Stimulated activated CD4-positive, alpha-beta T cell treated with anti-CD3 and anti-CD28 coated beads, Interleukin-1b, Interleukin-23, amount 100 ng/mL, for 48 hours (primary cell): ENCODE measurements around the gene UQCRHL.

ENCODE experiments used
- DNase-seq: peaks from one replicate; pipeline ENCODE4 v3.0.0-alpha.2; 2020

The UQCRHL gene

GRCh38 chr1:15796086-15796462 is 11.4 kb downstream of the UQCRHL start:
- DNase-seq: no peak

DNA sequence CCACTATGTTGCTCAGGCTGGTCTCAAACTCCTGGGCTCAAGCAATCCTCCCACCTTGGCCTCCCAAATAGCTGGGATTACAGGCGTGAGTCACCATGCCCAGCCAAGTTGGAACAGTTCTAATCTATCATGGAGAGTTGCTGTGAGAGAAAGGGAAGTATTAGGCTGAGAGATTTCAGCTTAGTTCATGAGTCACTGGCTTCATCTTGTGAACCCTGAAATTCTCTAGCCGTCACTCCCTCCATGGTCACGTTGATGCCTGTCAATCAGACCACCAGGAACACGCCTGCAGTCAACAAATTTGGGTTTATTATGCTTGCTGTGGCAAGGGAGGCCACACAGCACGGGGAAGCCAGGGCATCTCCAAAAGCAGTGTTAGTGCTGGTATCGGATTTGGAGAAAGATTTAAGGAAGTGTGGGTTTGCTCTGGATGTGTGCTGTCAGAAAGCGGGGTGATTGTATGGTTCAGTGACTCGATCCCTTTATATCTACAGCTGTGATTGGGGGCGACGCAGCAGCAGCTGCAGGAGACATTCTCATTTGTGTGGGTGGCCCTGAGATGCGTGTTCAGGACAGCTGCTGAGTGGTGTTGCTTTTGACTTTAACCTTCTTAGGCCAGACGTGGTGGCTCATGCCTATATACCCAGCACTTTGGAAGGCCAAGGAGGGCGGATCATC is 18.7 kb downstream of the UQCRHL start:
- no peak for DNase-seq

GRCh38 chr1:15786581-15786980 is 20.9 kb downstream of the UQCRHL start:
- DNase-seq: no peak

- no peak for DNase-seq
Observed at GRCh38 chr1:15785683-15786082, 21.8 kb downstream of the UQCRHL start.

DNA sequence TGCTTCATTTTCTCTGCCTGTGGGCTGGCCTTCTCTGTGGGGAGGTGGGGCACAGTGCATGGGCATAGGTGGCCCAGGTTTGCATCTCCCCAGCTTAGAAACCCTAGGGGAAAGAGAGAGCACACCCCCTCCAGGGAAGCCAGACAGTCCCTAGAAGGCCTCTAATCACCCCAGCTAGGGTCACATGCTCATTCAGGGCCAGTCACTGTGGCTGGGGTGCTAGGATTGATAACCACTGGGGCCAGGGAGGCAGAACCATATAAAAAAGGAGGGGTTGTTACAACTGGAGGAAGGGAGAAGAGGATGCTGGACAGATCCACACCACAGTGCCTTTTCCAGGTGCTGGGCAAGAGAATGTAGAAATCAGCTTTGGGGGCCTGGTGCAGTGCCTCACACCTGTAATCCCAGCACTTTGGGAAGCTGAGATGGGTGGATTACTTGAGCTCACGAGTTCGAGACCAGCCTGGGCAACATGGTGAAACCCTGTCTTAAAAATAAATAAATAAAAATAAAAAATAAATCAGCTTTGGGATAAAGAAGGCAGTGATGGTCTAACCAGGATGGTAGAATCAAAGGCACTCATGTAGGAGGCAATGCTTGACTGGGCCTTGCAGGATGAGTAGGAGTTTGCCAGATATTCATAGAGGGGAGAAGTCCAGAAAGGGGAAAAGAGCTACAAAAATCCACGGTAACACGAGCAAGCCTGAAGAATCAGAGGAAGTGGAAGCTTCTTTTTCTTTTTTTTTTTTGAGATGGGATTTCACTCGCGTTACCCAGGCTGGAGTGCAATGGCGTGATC is 29.3 kb downstream of the UQCRHL start:
- DNase-seq: no peak

DNA sequence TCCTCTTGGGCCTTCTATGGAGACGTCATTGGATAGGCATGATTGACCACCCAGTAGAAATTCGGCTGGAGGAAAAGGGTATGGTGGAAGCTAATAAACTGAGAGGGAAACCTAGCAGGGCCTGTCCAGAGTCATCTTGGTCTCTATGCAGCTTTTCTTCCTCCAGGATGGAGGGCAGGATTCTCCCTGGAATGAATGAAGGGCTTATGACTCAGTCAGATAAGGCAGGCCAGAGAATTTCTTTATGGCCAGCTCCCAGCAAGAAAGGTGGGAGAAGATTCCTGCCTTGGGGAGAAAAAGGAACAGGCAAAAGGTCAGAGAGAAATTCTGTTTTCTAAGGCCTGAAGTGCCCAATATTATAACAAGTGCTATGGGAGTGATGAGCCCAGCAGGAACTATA is 31.7 kb downstream of the UQCRHL start:
- no peak for DNase-seq

DNA sequence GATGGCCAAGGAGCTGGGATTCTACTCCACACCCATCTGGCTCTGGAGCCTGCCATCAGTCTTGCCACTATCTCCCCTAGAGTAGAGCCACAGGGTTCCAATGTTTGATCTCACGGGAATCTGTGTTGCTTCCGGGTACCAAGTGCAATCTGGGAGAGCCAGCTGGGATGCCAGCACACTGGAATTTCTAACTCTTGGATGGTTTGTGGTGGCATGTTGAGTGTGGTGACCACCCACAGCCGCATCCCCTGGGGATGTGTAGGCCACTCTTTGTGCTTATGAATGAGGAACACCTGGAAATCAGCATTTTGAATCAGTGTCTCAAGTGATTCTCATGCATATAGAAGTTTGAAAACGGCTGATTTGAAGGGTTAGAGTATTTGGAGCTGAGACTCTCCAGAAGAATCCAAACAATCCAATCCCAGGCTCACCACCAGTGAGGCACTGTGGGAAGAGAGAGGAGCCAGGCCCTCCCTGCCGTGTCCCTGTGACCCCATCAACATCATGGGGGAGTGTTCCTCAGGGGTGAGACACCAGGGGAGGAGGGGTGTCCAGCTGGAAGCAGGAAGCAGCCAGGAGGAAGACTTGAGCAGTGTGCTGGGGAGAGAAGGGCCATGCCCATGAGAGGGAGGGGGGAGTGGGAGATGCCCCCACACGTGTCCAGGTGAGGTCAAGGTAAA is 35.5 kb downstream of the UQCRHL start:
- no peak for DNase-seq

DNA sequence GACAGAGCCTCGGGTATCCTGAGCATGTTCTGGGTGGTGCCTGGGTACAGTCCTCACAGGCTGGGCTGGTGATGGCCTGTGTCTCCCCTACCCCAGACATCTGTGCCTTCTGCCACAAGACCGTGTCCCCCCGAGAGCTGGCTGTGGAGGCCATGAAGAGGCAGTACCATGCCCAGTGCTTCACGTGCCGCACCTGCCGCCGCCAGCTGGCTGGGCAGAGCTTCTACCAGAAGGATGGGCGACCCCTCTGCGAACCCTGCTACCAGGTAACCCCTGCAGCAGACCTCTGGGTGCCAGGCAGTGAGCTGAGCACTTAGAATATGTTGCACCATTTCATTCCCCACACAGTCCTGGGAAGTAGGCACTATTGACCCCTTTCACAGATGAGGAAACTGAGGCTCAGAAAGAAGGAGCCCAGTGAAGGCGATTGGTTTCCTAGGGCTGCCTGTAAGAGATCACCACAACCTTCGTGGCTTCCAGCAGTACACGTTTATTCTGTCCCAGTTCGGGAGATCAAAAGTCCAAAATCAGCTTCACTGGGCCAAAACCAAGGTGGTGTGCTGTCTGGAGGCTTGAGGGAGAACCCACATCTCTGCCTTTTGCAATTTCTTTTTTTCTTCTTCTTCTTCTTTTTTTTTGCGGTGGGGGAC is 37.0 kb downstream of the UQCRHL start:
- no peak for DNase-seq

GRCh38 chr1:15768388-15768787 is 39.1 kb downstream of the UQCRHL start:
- DNase-seq: no peak

- no peak for DNase-seq
Observed at GRCh38 chr1:15767941-15768340, 39.5 kb downstream of the UQCRHL start.

- no peak for DNase-seq
Observed at GRCh38 chr1:15765495-15766194, 41.8 kb downstream of the UQCRHL start.

DNA sequence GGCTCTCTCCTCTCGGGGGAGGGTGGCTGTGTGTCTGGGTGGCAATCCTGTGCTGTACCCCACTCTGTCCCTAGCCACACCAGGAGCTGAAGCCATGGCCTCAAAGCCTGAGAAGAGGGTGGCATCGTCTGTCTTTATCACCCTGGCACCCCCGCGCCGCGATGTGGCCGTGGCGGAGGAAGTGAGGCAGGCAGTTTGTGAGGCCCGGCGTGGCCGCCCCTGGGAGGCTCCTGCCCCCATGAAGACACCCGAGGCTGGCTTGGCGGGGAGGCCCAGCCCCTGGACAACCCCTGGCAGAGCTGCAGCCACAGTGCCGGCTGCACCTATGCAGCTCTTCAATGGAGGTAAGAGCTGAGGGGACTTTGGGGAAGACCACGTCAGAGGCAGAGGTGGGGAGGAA is 42.6 kb downstream of the UQCRHL start:
- no peak for DNase-seq

- no peak for DNase-seq
Observed at GRCh38 chr1:15764269-15764764, 43.1 kb downstream of the UQCRHL start.

DNA sequence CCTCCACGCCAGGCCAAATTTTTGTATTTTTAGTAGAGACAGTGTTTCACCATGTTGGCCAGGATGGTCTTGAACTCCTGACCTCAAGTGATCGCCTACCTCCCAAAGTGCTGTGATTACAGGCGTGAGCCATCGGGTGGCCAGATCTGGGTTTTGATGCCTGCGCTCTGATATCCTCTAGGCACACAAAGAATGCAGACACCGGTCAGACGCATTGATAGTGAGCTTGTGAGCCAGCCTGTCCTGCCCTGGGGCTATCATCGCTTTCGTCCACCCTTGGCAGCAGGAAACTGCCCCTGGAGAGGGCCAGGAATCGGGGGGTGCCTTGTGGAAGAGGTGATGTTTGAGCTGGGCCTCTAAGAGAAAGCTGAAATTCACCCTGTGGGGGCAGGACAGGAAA is 44.9 kb downstream of the UQCRHL start:
- DNase-seq: no peak

DNA sequence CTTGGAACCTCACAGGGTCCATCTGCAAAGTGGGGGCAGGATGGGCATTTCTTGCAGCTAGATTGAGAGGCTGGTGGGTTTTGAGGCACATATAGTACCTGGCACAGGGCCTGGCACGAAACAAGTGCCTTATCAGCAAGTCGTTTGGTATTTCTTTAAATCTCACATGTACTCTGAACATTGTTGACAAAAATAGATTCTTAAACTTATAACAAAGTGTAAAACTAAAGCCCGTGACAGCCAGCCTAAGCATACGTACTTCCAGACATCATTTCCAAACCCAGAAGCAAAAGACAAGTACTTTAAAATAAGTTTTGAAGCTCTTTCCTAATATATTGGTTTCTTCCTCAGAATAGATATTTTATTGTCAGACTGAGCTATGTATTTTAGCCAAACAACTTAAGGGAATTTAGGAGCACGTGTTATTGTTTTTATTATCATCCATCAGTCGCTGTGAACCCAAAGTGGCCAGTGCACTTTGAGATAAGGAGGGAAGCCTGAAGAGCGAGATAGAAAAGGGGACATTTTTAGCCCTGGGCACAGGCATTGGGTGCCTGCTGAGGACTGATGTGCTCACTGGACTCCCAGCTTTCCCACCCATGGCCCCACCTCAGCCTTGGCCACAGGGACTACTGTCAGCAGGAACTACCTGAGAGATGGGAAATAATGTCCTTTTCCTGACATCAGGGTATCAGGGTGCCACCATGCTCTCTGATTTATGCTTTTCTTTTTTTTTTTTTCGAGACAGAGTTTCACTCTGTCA is 45.9 kb downstream of the UQCRHL start:
- no peak for DNase-seq

GRCh38 chr1:15760520-15761211 is 46.8 kb downstream of the UQCRHL start:
- DNase-seq: no peak

- DNase-seq: no peak
Observed at GRCh38 chr1:15758953-15759661, 48.3 kb downstream of the UQCRHL start.

DNA sequence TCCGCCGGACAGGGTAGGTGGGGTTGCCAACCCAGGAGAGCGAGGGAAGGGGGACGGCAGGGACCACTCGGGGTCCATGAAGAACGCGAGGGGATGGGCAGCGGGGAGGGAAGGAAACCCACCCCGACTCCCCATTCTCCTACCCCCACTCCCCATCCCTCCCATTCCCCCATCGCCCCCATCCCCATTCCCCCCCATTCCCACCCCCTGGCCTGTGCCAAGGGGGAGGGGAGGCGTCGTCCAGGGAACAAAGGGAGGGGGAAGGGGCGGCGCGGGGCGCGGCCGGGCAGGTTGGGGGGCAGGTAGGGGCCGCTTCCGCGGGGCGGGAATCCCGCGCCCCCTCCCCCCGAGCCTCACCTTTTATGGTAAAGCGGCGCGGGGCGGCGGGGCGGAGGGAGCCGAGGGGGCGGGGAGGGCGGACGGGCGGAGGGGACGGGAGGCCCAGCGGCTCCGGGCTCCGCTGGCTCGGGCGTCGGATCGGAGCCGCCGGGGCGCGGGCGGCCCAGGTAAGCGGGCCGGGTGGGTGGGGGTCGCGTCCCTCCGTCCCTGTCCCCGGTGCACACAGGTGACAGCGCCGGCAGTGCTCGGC is 49.0 kb downstream of the UQCRHL start, which contains the start of gene FBLIM1:
TSS of gene FBLIM1 (plus strand) at position 453 of the 589 bp plus-strand sequence. CDS start 6,189 bp downstream, outside the sequence.
- DNase-seq: no peak

DNA sequence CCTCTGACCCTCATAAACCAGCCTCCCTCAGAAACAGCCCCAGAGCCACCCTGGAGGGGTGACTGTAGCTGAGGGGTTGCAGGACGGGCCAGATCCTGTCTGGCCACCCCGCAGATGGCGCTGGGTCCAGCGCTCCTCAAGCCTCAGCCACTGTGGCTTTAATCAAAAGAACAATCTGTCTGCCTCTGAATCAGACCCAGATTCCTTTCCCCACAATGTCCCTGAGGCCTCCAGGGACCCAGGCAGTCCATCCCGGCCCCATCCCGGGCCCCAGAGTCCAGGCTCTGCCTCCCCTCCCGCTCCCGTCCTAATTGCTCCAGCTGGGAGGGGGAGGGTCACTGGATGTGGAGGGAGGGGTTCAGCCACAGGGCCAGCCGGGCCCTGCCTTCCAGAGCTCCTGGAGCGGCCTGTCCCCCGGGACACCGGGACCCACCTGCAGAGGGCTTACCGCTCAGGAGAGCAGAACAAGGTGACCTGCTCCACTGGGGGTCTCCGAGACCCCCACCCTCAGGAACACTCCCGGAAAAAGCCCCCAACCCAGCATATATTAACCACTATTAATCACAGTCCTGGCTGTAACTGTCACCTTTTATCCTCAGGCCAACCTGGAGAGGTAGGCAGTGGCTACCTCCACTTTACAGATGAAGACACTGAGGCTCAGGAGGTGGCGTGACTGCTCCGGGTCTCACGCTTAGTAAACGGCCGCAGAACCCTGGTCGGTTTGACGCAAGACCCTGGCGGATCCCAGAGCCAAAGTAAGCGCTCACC is 49.7 kb downstream of the UQCRHL start:
- DNase-seq: no peak
